SK-N-MC (cell line): ENCODE results near the gene RBP2.

Experiments
- EZH2 ChIP-seq: fragments of 200-600 bp; sonication (generic); IDR thresholded peaks from one replicate; pipeline ENCODE4 v1.6.1; 2017; ENCODE audit warnings: antibody characterized with exemption
- FOXP2 ChIP-seq: optimal IDR thresholded peaks from 2 replicates; pipeline ENCODE3; 2011; ENCODE audit warnings: mild to moderate bottlenecking, moderate library complexity; ENCODE audit not compliant: insufficient read depth; ENCODE audit errors: extremely low read length, control extremely low read depth
- POLR2AphosphoS5 ChIP-seq: IDR thresholded peaks from 2 replicates; pipeline ENCODE4 v1.6.1; 2012; ENCODE audit warnings: mild to moderate bottlenecking, low read depth, low read length, borderline replicate concordance

- TF ChIP-seq POLR2AphosphoS5 (no peak), EZH2 (no peak), FOXP2 (no peak)
Measured at GRCh38 chr3:139421040-139421439, 55.3 kb downstream of the RBP2 start.
